Measurements from ENCODE around the gene MAP3K21. TPM values are rescaled to one million over a fixed set of nuclear protein-coding genes. Genes with fewer than 3 reads are reported as not detected.

MAP3K21 gene
- total RNA-seq (10 to 100 TPM in 1 of 9 donors, 1 to 10 TPM in 7, under 1 TPM in 1; 0.39 to 12.1 (median 6.4) TPM), polyA plus RNA-seq (1 to 10 TPM; 3.3 to 5.6 (median 3.4) TPM)
- long read RNA-seq, donor 1 = 0 reads
- long read RNA-seq, donor 2 = 0 reads
- long read RNA-seq, donor 3 = 0 reads
- long read RNA-seq, donor 4 = 0 reads
- long read RNA-seq, donor 5, full-length matches to known transcripts = 2 of 8 reads
- long read RNA-seq, donor 5, partial matches to known transcripts = 6 of 8 reads
- long read RNA-seq, donor 5, other reads (novel, unspliced or antisense) = 0 of 8 reads
- long read RNA-seq, donor 6 = 0 reads
- long read RNA-seq, donor 7 = 0 reads
- long read RNA-seq, donor 8 = 0 reads
- long read RNA-seq, donor 9 = 0 reads
- long read RNA-seq, donor 10 = 0 reads

DNA sequence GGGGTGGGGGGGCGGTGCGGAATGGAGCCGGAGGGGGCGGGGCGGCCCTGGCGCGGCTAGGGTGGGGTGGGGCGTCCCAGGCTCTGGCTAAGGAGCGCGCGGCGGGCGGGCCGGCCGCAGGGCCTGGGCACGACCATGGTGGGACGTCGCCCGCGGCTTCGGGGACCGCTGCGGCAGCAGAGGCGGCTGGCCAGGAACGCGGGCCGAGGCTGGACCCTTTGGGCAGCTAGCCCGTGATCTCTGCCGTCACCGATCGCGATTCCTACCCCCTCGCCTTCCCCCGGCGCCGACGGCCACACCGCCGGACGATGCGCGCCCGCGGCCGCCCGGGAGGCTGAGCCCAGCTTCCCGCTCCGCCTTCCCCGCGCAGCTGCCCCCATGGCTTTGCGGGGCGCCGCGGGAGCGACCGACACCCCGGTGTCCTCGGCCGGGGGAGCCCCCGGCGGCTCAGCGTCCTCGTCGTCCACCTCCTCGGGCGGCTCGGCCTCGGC lies at the start of gene MAP3K21:
Gene MAP3K21, plus strand, starts transcription at position 74 of the 491 bp plus-strand sequence. Its CDS starts 305 bp downstream, at position 379.
- TF ChIP-seq, protein P1, sequence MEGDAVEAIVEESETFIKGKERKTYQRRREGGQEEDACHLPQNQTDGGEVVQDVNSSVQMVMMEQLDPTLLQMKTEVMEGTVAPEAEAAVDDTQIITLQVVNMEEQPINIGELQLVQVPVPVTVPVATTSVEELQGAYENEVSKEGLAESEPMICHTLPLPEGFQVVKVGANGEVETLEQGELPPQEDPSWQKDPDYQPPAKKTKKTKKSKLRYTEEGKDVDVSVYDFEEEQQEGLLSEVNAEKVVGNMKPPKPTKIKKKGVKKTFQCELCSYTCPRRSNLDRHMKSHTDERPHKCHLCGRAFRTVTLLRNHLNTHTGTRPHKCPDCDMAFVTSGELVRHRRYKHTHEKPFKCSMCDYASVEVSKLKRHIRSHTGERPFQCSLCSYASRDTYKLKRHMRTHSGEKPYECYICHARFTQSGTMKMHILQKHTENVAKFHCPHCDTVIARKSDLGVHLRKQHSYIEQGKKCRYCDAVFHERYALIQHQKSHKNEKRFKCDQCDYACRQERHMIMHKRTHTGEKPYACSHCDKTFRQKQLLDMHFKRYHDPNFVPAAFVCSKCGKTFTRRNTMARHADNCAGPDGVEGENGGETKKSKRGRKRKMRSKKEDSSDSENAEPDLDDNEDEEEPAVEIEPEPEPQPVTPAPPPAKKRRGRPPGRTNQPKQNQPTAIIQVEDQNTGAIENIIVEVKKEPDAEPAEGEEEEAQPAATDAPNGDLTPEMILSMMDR (IDR thresholded peaks at IDR 0.05) = no peak
- peak in 1 of 2 donors; percentile 69 for TF ChIP-seq POLR2A (IDR thresholded peaks at IDR 0.05)

DNA sequence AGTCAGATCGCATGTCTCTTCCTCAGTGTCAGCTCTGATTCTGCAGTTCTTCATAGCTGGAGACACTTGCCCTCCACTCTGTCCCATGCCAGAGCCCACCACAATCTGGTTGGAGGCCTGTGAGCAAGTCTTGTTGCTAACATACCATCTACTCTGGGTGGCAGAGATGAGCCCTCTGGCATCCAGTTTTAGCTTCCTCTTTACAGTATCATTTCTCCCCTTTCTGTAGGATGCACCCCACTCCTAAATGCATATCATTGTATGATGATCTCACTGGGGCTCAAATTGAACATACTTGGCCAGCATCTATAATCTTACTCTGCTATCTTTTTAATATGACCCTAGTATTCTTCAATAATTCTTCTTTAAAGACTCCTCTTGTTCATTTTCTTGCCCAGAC lies 48.9 kb upstream of the MAP3K21 start:
- Histone ChIP-seq H3K4me1 (replicated peaks in 1 of 2) (no peaks in the 10 kb centered on the region), H3K27me3 (no peaks in the 10 kb centered on the region), H3K4me3 (no peak overlapping the region), H3K27ac (no peak overlapping the region), H3K9me3 (replicated peaks in 1 of 3) (no peaks in the 10 kb centered on the region), H3K36me3 (replicated peaks in 1 of 2) (no peaks in the 10 kb centered on the region)
- WGBS, 4 donors = 36 to 92% (median 80%) methylated on average over 1 of the region's 1 CpG
- intact Hi-C loops (cut with DNase I) = no loop called here
- no peak for DNase-seq
- TF ChIP-seq POLR2A (IDR thresholded peaks at IDR 0.05) = no peak
- TF ChIP-seq, protein P1 (IDR thresholded peaks at IDR 0.05) = no peak

More for the DNA sequence above, at the start of gene MAP3K21:
- intact Hi-C loops (cut with DNase I) = no loop called here
- peak within 1 kb of the TSS in 3 of 4 donors; percentile 25 to 83 (median 42) for H3K4me3 ChIP-seq
- DNase-seq = no peak
- H3K9me3 ChIP-seq (replicated peaks in 1 of 3) = no peaks in the 10 kb centered on the region
- WGBS, 4 donors = 1% methylated on average over 44 to 67 of the region's 68 CpGs; no CpG with 5 or more reads in 2 of the 4 donors
- peaks cover 4 to 11% of the 10 kb centered on the region in 2 donors for H3K4me1 ChIP-seq (replicated peaks in 1 of 2)
- H3K27me3 ChIP-seq = no peaks in the 10 kb centered on the region
- peak within 1 kb of the TSS; percentile 53 to 92 (median 76) for H3K27ac ChIP-seq
- H3K36me3 ChIP-seq (replicated peaks in 1 of 2) = no peaks in the 10 kb centered on the region

DNA sequence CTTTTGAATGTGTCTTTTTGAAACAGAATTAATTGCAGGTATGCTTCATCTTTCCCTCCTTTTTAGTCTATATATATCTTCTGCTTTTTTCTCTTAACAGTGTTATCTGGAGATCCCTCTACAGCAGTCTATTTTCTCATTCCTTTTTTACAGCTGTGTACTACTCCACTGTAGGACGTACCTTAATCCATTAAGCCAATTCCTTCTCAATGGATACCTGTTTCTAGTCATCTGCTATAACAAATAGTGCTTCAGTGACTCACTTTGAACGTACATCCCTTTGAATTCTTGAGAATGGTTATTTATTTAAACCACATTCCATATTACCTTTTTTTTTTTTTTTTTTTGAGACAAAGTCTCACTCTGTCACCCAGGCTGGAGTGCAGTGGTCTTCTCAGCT lies 47.6 kb upstream of the MAP3K21 start:
- intact Hi-C loops (cut with DNase I) = no loop called here
- H3K9me3 ChIP-seq (replicated peaks in 1 of 3) = no peaks in the 10 kb centered on the region
- no peak for DNase-seq
- no peaks in the 10 kb centered on the region for H3K36me3 ChIP-seq (replicated peaks in 1 of 2)
- H3K27ac ChIP-seq = no peak overlapping the region
- no peak for TF ChIP-seq POLR2A (IDR thresholded peaks at IDR 0.05)
- TF ChIP-seq, protein P1 (IDR thresholded peaks at IDR 0.05) = no peak
- 89 to 96% (median 92%) methylated on average over 2 of the region's 2 CpGs for WGBS, 4 donors
- H3K4me3 ChIP-seq = no peak overlapping the region
- H3K27me3 ChIP-seq = no peaks in the 10 kb centered on the region
- no peaks in the 10 kb centered on the region for H3K4me1 ChIP-seq (replicated peaks in 1 of 2)

DNA sequence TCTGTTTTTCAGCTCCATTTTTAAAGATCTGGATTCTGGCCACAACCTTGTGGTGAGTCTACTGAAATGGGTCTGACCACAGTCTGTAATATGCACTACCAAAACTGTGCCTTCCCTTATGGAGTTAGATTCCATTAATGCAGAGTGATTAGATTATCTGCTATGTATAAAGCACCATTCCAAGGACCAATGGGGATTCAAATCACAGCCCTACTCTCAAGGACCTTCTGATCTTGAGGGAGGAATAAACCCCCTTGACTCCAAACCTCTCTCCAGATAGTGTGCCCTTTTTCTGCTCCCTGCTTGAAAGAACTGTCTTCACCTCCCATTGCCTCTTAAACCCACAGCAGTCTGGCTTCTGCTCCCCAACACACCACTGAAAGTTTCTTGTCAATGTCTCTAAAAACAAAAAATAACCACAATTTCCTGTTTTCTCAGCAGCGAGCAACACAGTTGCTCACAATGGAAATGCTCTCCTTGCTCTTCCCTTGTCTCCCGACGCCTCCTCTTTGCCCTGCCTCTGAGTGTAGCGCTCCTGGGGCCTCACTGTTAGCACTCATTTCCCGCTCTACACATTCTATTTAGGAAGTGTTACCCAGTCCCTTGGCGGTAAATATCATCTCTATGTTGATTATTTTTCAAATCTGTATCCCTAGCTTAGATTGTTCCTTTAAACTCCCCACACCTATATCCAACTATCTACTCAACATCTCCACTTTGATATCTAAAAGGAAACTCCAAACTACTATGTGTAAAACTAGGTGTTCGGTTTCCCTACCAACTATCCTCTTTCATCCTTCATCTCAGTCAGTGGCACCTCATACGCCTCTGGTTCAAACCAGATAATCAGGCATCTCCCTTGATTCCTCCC lies 45.6 kb upstream of the MAP3K21 start:
- DNase-seq = no peak
- Histone ChIP-seq H3K4me1 (replicated peaks in 1 of 2) (no peaks in the 10 kb centered on the region), H3K36me3 (replicated peaks in 1 of 2) (no peaks in the 10 kb centered on the region), H3K4me3 (no peak overlapping the region), H3K9me3 (replicated peaks in 1 of 3) (no peaks in the 10 kb centered on the region), H3K27me3 (no peaks in the 10 kb centered on the region), H3K27ac (no peak overlapping the region)
- no peak for TF ChIP-seq POLR2A (IDR thresholded peaks at IDR 0.05)
- TF ChIP-seq, protein P1 (IDR thresholded peaks at IDR 0.05) = no peak
- WGBS, 4 donors = 62 to 77% (median 74%) methylated on average over 8 of the region's 8 CpGs
- intact Hi-C loops (cut with DNase I) = no loop called here

All from adrenal gland (tissue), 19 donors.